ENCODE data around the gene GPC3. TPM values are rescaled to one million over a fixed set of nuclear protein-coding genes. Genes with fewer than 3 reads are reported as not detected.

The GPC3 gene
- total RNA-seq, 6 donors from 2014 or later = 9.4 to 111 (median 57.6) TPM

- no peak for TF ChIP-seq EP300 (IDR thresholded peaks at IDR 0.05)
- Histone ChIP-seq H3K9me3 (no peaks in the 10 kb centered on the region), H3K36me3 (no peaks in the 10 kb centered on the region), H3K27ac (no peak overlapping the region), H3K4me3 (no peak overlapping the region), H3K27me3 (no peaks in the 10 kb centered on the region), H3K4me1 (no peaks in the 10 kb centered on the region)
- ATAC-seq (ENCODE audit: low FRiP score in 2 of 2) (no peak), DNase-seq (no peak)
- 64 to 72% methylated on average over 3 of the region's 3 CpGs for WGBS, 2 donors
Measured at GRCh38 chrX:133537142-133537541, 448.3 kb downstream of the GPC3 start.

GRCh38 chrX:133535066-133535465 is 450.3 kb downstream of the GPC3 start:
- H3K36me3 ChIP-seq = no peaks in the 10 kb centered on the region
- H3K4me1 ChIP-seq = no peaks in the 10 kb centered on the region
- H3K27me3 ChIP-seq = no peaks in the 10 kb centered on the region
- no peak for ATAC-seq (ENCODE audit: low FRiP score in 2 of 2)
- no peak for TF ChIP-seq POLR2A (IDR thresholded peaks at IDR 0.05)
- no peak overlapping the region for H3K4me3 ChIP-seq
- no peak for DNase-seq
- WGBS, 2 donors = 69 to 100% methylated on average over 2 of the region's 2 CpGs
- no peaks in the 10 kb centered on the region for H3K9me3 ChIP-seq
- no peak overlapping the region for H3K27ac ChIP-seq

GRCh38 chrX:133534172-133534571 is 451.2 kb downstream of the GPC3 start:
- TF ChIP-seq, protein P1, sequence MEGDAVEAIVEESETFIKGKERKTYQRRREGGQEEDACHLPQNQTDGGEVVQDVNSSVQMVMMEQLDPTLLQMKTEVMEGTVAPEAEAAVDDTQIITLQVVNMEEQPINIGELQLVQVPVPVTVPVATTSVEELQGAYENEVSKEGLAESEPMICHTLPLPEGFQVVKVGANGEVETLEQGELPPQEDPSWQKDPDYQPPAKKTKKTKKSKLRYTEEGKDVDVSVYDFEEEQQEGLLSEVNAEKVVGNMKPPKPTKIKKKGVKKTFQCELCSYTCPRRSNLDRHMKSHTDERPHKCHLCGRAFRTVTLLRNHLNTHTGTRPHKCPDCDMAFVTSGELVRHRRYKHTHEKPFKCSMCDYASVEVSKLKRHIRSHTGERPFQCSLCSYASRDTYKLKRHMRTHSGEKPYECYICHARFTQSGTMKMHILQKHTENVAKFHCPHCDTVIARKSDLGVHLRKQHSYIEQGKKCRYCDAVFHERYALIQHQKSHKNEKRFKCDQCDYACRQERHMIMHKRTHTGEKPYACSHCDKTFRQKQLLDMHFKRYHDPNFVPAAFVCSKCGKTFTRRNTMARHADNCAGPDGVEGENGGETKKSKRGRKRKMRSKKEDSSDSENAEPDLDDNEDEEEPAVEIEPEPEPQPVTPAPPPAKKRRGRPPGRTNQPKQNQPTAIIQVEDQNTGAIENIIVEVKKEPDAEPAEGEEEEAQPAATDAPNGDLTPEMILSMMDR (IDR thresholded peaks at IDR 0.05) = no peak
- TF ChIP-seq EP300 (IDR thresholded peaks at IDR 0.05) (no peak), POLR2AphosphoS5 (IDR thresholded peaks at IDR 0.05) (no peak), POLR2A (IDR thresholded peaks at IDR 0.05) (no peak)
- no peak for DNase-seq
- Histone ChIP-seq H3K27ac (no peak overlapping the region), H3K4me3 (no peak overlapping the region), H3K9me3 (no peaks in the 10 kb centered on the region), H3K4me1 (no peaks in the 10 kb centered on the region), H3K36me3 (no peaks in the 10 kb centered on the region), H3K27me3 (no peaks in the 10 kb centered on the region)
- 60 to 74% methylated on average over 4 of the region's 4 CpGs for WGBS, 2 donors
- no peak for ATAC-seq (ENCODE audit: low FRiP score in 2 of 2)

GRCh38 chrX:133533249-133533648 is 452.1 kb downstream of the GPC3 start:
- no peak for TF ChIP-seq POLR2A (IDR thresholded peaks at IDR 0.05)
- TF ChIP-seq POLR2AphosphoS5 (IDR thresholded peaks at IDR 0.05) = no peak
- TF ChIP-seq, protein P1 (IDR thresholded peaks at IDR 0.05) = no peak
- no peak for TF ChIP-seq EP300 (IDR thresholded peaks at IDR 0.05)
- DNase-seq (no peak), ATAC-seq (ENCODE audit: low FRiP score in 2 of 2) (no peak)
- no peaks in the 10 kb centered on the region for H3K27me3 ChIP-seq
- H3K4me3 ChIP-seq = no peak overlapping the region
- no peak overlapping the region for H3K27ac ChIP-seq
- 54 to 78% methylated on average over 2 to 3 of the region's 3 CpGs for WGBS, 2 donors
- H3K4me1 ChIP-seq = no peaks in the 10 kb centered on the region
- H3K36me3 ChIP-seq = no peaks in the 10 kb centered on the region
- no peaks in the 10 kb centered on the region for H3K9me3 ChIP-seq

DNA sequence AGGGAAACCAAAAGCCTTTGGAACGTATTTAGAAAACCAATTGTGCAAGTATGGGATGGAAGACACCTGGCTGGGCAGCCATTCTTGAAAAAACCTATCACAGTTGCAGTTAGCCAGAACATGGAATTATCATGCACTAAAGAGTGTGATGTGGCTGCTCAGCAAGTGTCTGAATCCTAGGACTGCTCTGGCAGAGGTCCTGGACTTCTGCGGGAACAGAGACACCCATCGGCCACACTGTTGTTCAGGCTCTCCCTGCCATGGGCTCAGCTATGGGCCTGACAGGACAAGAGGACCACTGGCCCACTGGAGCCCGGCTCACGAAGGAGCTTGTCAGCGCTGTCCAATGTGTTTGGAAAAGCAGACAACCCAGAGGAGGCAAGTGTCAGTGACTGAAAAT is 454.4 kb downstream of the GPC3 start:
- Histone ChIP-seq H3K36me3 (no peaks in the 10 kb centered on the region), H3K27ac (no peak overlapping the region), H3K27me3 (no peaks in the 10 kb centered on the region), H3K9me3 (no peaks in the 10 kb centered on the region), H3K4me1 (no peaks in the 10 kb centered on the region), H3K4me3 (no peak overlapping the region)
- WGBS, 2 donors = 50 to 70% methylated on average over 1 to 6 of the region's 6 CpGs
- TF ChIP-seq POLR2AphosphoS5 (IDR thresholded peaks at IDR 0.05) (no peak), POLR2A (IDR thresholded peaks at IDR 0.05) (no peak), EP300 (IDR thresholded peaks at IDR 0.05) (no peak)
- TF ChIP-seq, protein P1 (IDR thresholded peaks at IDR 0.05) = no peak
- ATAC-seq (ENCODE audit: low FRiP score in 2 of 2) = peak in 1 of 2 donors; percentile 15
- DNase-seq = no peak

GRCh38 chrX:133529578-133529977 is 455.8 kb downstream of the GPC3 start:
- Histone ChIP-seq H3K4me1 (no peaks in the 10 kb centered on the region), H3K27ac (no peak overlapping the region), H3K9me3 (no peaks in the 10 kb centered on the region), H3K36me3 (no peaks in the 10 kb centered on the region), H3K4me3 (no peak overlapping the region), H3K27me3 (no peaks in the 10 kb centered on the region)
- DNase-seq = no peak
- 79 to 90% methylated on average over 3 of the region's 3 CpGs for WGBS, 2 donors
- no peak for ATAC-seq (ENCODE audit: low FRiP score in 2 of 2)
- TF ChIP-seq POLR2A (IDR thresholded peaks at IDR 0.05) (no peak), POLR2AphosphoS5 (IDR thresholded peaks at IDR 0.05) (no peak), EP300 (IDR thresholded peaks at IDR 0.05) (no peak)
- TF ChIP-seq, protein P1 (IDR thresholded peaks at IDR 0.05) = no peak
